MM.1S (cell line): Measurements from ENCODE around the gene SDCCAG8.
A peak's percentile ranks its signal among the peaks of the same experiment; 100 is the strongest.

Experiments
- DNase-seq: peaks from one replicate; pipeline ENCODE4 v3.0.0-alpha.2; 2015
- H2AFZ ChIP-seq: fragments of 300-600 bp; sonication (generic); 2 replicates; pipeline ENCODE4 v1.6.0; 2016; ENCODE audit warnings: antibody characterized with exemption, low read length
- H3F3A ChIP-seq: fragments of 300-600 bp; sonication (generic); 2 replicates; pipeline ENCODE4 v1.6.1; 2016; ENCODE audit warnings: mild to moderate bottlenecking, antibody characterized with exemption, low read length, moderate library complexity, mixed read lengths; ENCODE audit not compliant: insufficient read depth
- H3K27ac ChIP-seq: fragments of 300-600 bp; sonication (generic); 2 replicates; pipeline ENCODE4 v1.5.1; 2016; ENCODE audit warnings: mild to moderate bottlenecking, low read length
- H3K27me3 ChIP-seq: fragments of 300-600 bp; sonication (generic); replicated peaks from 2 replicates; pipeline ENCODE4 v1.6.0; 2016; ENCODE audit warnings: low read length; ENCODE audit not compliant: insufficient read depth
- H3K36me3 ChIP-seq: fragments of 300-600 bp; sonication (generic); replicated peaks from 2 replicates; pipeline ENCODE4 v1.6.1; 2016; ENCODE audit warnings: mild to moderate bottlenecking, low read length, mixed read lengths; ENCODE audit not compliant: insufficient read depth
- H3K4me1 ChIP-seq: fragments of 300-600 bp; sonication (generic); 2 replicates; pipeline ENCODE4 v1.6.1; 2016; ENCODE audit warnings: low read length, mixed read lengths
- H3K4me2 ChIP-seq: fragments of 300-600 bp; sonication (generic); 2 replicates; pipeline ENCODE4 v1.6.0; 2016; ENCODE audit warnings: low read depth, low read length
- H3K4me3 ChIP-seq: fragments of 300-600 bp; sonication (generic); 2 replicates; pipeline ENCODE4 v1.5.1; 2016; ENCODE audit warnings: low read length, mixed read lengths
- H3K79me2 ChIP-seq: fragments of 300-600 bp; sonication (generic); 2 replicates; pipeline ENCODE4 v1.6.1; 2016; ENCODE audit warnings: mixed run types, low read length, mixed read lengths
- H3K9ac ChIP-seq: fragments of 300-600 bp; sonication (generic); 2 replicates; pipeline ENCODE4 v1.6.1; 2016; ENCODE audit warnings: low read length, mixed read lengths
- H3K9me2 ChIP-seq: fragments of 300-600 bp; sonication (generic); replicated peaks from 2 replicates; pipeline ENCODE4 v1.6.1; 2016; ENCODE audit warnings: mild to moderate bottlenecking, low read length, mixed read lengths; ENCODE audit not compliant: insufficient read depth
- H3K9me3 ChIP-seq: fragments of 300-600 bp; sonication (generic); replicated peaks from 2 replicates; pipeline ENCODE4 v1.6.1; 2016; ENCODE audit warnings: mild to moderate bottlenecking, low read length, mixed read lengths; ENCODE audit not compliant: insufficient read depth
- H4K20me1 ChIP-seq: fragments of 300-600 bp; sonication (generic); 2 replicates; pipeline ENCODE4 v1.6.1; 2016; ENCODE audit warnings: mild to moderate bottlenecking, low read length, moderate library complexity, mixed read lengths; ENCODE audit not compliant: insufficient read depth
- EZH2 ChIP-seq: fragments of 300-600 bp; sonication (generic); optimal IDR thresholded peaks from 2 replicates; pipeline ENCODE3; 2017; ENCODE audit warnings: low read depth, mild to moderate bottlenecking, antibody characterized with exemption, low read length, mixed read lengths
- EZH2phosphoT487 ChIP-seq: fragments of 300-600 bp; sonication (generic); IDR thresholded peaks from 2 replicates; pipeline ENCODE4 v1.6.1; 2018; ENCODE audit warnings: antibody characterized with exemption, low read length
- TF ChIP-seq, protein P1 (sequence below): fragments of 300-600 bp; sonication (generic); IDR thresholded peaks from 2 replicates; pipeline ENCODE4 v1.5.1; 2016; ENCODE audit warnings: antibody characterized with exemption, low read length, mixed read lengths

Gene SDCCAG8

DNA sequence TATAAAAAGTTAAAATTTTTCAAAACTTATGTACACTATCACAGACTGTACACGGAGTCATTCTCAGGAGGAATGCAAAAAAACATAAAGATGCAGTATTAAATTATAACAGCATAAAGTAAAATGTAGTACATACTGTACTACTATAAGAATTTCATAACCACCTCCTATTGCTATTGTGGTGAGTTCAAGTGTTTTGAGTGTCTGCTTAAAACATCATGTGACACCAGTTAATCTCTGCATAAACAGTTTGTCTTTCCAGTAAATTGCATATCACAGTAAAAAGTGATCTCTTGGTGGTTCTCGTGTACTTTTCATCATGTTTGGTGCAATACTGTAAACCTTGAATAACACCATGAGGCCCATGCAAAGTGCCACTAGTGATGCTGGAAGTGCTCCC is 45.2 kb downstream of the SDCCAG8 start:
- H3F3A ChIP-seq = no peaks in the 10 kb centered on the region
- no peak overlapping the region for H3K27ac ChIP-seq
- H3K9me3 ChIP-seq = no peaks in the 10 kb centered on the region
- no peak overlapping the region for H3K9ac ChIP-seq
- no peak overlapping the region for H3K4me2 ChIP-seq
- H2AFZ ChIP-seq = no peak overlapping the region
- no peaks in the 10 kb centered on the region for H3K79me2 ChIP-seq
- TF ChIP-seq EZH2phosphoT487 (no peak), EZH2 (no peak)
- TF ChIP-seq, protein P1, sequence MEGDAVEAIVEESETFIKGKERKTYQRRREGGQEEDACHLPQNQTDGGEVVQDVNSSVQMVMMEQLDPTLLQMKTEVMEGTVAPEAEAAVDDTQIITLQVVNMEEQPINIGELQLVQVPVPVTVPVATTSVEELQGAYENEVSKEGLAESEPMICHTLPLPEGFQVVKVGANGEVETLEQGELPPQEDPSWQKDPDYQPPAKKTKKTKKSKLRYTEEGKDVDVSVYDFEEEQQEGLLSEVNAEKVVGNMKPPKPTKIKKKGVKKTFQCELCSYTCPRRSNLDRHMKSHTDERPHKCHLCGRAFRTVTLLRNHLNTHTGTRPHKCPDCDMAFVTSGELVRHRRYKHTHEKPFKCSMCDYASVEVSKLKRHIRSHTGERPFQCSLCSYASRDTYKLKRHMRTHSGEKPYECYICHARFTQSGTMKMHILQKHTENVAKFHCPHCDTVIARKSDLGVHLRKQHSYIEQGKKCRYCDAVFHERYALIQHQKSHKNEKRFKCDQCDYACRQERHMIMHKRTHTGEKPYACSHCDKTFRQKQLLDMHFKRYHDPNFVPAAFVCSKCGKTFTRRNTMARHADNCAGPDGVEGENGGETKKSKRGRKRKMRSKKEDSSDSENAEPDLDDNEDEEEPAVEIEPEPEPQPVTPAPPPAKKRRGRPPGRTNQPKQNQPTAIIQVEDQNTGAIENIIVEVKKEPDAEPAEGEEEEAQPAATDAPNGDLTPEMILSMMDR = no peak
- no peak overlapping the region for H3K4me3 ChIP-seq
- H3K9me2 ChIP-seq = no peaks in the 10 kb centered on the region
- no peaks in the 10 kb centered on the region for H3K36me3 ChIP-seq
- no peak for DNase-seq
- no peaks in the 10 kb centered on the region for H3K4me1 ChIP-seq
- no peaks in the 10 kb centered on the region for H3K27me3 ChIP-seq
- no peaks in the 10 kb centered on the region for H4K20me1 ChIP-seq

DNA sequence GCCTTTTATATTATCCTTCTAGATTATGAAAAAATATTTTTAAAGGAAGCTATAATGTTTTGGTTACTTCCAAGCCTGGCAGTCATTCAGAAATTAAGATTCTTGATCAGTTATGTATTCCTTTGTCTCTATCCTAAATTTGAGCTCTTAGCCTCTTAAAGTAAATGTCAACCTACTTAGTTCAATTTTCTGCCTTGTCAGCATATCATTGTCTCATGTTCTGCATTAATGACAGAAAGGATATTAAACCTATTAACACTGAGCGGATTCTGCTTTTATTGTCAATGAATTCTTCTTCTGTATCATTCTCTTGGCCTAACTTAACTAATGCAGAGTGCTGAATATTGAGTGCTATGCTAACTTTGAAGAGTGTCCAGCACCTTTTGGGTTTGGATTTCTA is 56.0 kb downstream of the SDCCAG8 start:
- no peak overlapping the region for H3K4me3 ChIP-seq
- H3F3A ChIP-seq = peaks cover 15% of the 10 kb centered on the region
- no peaks in the 10 kb centered on the region for H3K36me3 ChIP-seq
- no peaks in the 10 kb centered on the region for H4K20me1 ChIP-seq
- H3K27me3 ChIP-seq = no peaks in the 10 kb centered on the region
- H3K4me1 ChIP-seq = peaks cover 30% of the 10 kb centered on the region
- H2AFZ ChIP-seq = no peak overlapping the region
- no peak overlapping the region for H3K9ac ChIP-seq
- TF ChIP-seq, protein P1 = no peak
- no peak for TF ChIP-seq EZH2phosphoT487
- no peak for TF ChIP-seq EZH2
- no peak overlapping the region for H3K4me2 ChIP-seq
- no peaks in the 10 kb centered on the region for H3K9me2 ChIP-seq
- no peak overlapping the region for H3K27ac ChIP-seq
- H3K9me3 ChIP-seq = no peaks in the 10 kb centered on the region
- no peak for DNase-seq
- H3K79me2 ChIP-seq = no peaks in the 10 kb centered on the region

DNA sequence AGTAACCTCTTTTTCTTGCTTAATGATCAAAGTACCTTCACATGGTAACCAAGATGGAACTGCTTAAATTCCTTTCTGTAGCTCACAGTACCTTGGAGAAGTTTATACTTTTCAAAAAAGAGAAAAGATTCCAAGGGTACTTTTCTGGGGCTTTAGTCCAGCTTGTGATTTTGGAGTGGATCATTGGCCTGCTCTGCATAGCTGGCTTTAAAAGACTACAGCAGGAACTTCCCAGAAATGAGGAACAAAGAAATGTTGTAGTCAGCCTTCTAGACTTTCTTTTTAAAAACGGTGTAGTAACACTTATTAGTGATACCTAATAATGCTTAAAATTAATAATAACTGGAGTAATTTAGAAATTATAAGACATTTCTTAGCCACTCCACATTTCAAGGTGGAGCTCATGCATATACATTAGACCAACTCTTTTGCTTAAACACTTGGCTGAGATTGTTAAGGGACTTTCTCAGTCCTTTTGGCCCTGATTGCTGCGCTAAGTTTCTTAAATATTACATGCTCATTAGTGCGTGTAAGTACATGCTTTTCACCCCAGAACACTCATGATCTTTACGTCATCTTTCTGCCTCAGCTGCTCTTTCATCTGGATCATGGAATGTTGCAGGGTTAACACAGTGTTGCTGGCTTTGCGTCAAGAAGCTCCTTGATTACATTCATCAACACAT is 57.3 kb downstream of the SDCCAG8 start:
- Histone ChIP-seq H3K4me1 (peaks cover 30% of the 10 kb centered on the region), H3F3A (peaks cover 15% of the 10 kb centered on the region), H3K4me2 (peak overlapping the region; percentile 46), H3K9me3 (no peaks in the 10 kb centered on the region), H4K20me1 (no peaks in the 10 kb centered on the region), H3K27me3 (no peaks in the 10 kb centered on the region), H3K4me3 (no peak overlapping the region), H3K36me3 (no peaks in the 10 kb centered on the region), H3K27ac (peak overlapping the region; percentile 42; the same call in 1 of the 2 replicates), H2AFZ (no peak overlapping the region), H3K9me2 (no peaks in the 10 kb centered on the region), H3K9ac (no peak overlapping the region), H3K79me2 (no peaks in the 10 kb centered on the region)
- TF ChIP-seq EZH2phosphoT487 = no peak
- TF ChIP-seq EZH2 = no peak
- TF ChIP-seq, protein P1 = no peak
- no peak for DNase-seq
